Keratinocyte (primary cell): ENCODE data around the gene MRPL28. TPM values are rescaled to one million over a fixed set of nuclear protein-coding genes. Genes with fewer than 3 reads are reported as not detected.

Experiments used
- DNase-seq: peaks from one replicate; pipeline ENCODE4 v3.0.0-alpha.2; 2011; ENCODE audit warnings: low read depth, missing footprints, low spot score
- FAIRE-seq: peaks from 2 replicates; lab custom pipeline; 2011; peaks lifted over from hg19 to GRCh38; lab: Jason Lieb, UNC
- H2AFZ ChIP-seq: 2 replicates; pipeline ENCODE4 v1.6.0; 2012; ENCODE audit warnings: low read length, control low read depth, inconsistent platforms; ENCODE audit not compliant: control insufficient read depth
- H3K27ac ChIP-seq: 2 replicates; pipeline ENCODE4 v1.5.1; 2011; ENCODE audit warnings: low read length; ENCODE audit not compliant: control insufficient read depth, insufficient read depth
- H3K27me3 ChIP-seq: 3 replicates; pipeline ENCODE4 v1.6.0; 2011; ENCODE audit warnings: low read length; ENCODE audit not compliant: control insufficient read depth, insufficient read depth; ENCODE audit errors: extremely low read depth
- H3K36me3 ChIP-seq, 2 experiments: 2 replicates in 1 of 2; 3 replicates in 1 of 2; pipeline ENCODE4 v1.5.1; 2011; ENCODE audit warnings: low read length in 2 of 2, mild to moderate bottlenecking in 1 of 2; ENCODE audit not compliant: control insufficient read depth in 2 of 2, insufficient read depth in 2 of 2; ENCODE audit errors: extremely low read depth in 1 of 2
- H3K4me1 ChIP-seq: 3 replicates; pipeline ENCODE4 v1.5.1; 2011; ENCODE audit warnings: low read length; ENCODE audit not compliant: control insufficient read depth, insufficient read depth; ENCODE audit errors: extremely low read depth
- H3K4me2 ChIP-seq: 3 replicates; pipeline ENCODE4 v1.6.0; 2011; ENCODE audit warnings: low read depth, low read length; ENCODE audit not compliant: control insufficient read depth, insufficient read depth; ENCODE audit errors: extremely low read depth
- H3K4me3 ChIP-seq, 3 experiments: fragments of 200-600 bp in 1 of 3; sonication (generic) in 1 of 3; 2 replicates in 2 of 3; 3 replicates in 1 of 3; pipeline ENCODE4 v1.5.1; 2011 to 2016; ENCODE audit warnings: low read length in 3 of 3, mild to moderate bottlenecking in 3 of 3, control low read depth in 2 of 3, inconsistent platforms in 1 of 3, low read depth in 1 of 3, mixed read lengths in 1 of 3, mixed run types in 1 of 3, moderate library complexity in 1 of 3; ENCODE audit not compliant: control insufficient read depth in 2 of 3, insufficient read depth in 2 of 3; ENCODE audit errors: extremely low read depth in 1 of 3
- H3K79me2 ChIP-seq: 2 replicates; pipeline ENCODE4 v1.6.0; 2012; ENCODE audit warnings: low read length; ENCODE audit not compliant: control insufficient read depth, insufficient read depth
- H3K9ac ChIP-seq: 3 replicates; pipeline ENCODE4 v1.6.0; 2011; ENCODE audit warnings: low read length; ENCODE audit not compliant: control insufficient read depth, insufficient read depth; ENCODE audit errors: extremely low read depth
- H3K9me1 ChIP-seq: 3 replicates; pipeline ENCODE4 v1.6.0; 2011; ENCODE audit warnings: low read length; ENCODE audit not compliant: control insufficient read depth, insufficient read depth; ENCODE audit errors: extremely low read depth
- H3K9me3 ChIP-seq: 2 replicates; pipeline ENCODE4 v1.5.1; 2012; ENCODE audit warnings: low read depth, low read length; ENCODE audit not compliant: control insufficient read depth
- H4K20me1 ChIP-seq: 3 replicates; pipeline ENCODE4 v1.6.0; 2011; ENCODE audit warnings: low read length; ENCODE audit not compliant: control insufficient read depth, insufficient read depth; ENCODE audit errors: extremely low read depth
- EZH2 ChIP-seq: IDR thresholded peaks from one replicate; pipeline ENCODE4 v1.6.1; 2012; ENCODE audit warnings: inconsistent platforms, mild to moderate bottlenecking, low read length, moderate library complexity
- dilution Hi-C: fragments of 300-500 bp; cut with MboI; formaldehyde crosslinking; loops from one replicate; pipeline ENCODE4 v1.7.0; 2020; ENCODE audit warnings: low sequenced_read_pairs; ENCODE audit not compliant: extremely low pct_ligation_motif_present
- polyA plus RNA-seq, 5 experiments: library from polyadenylated mRNA; depleted of rRNA in 3 of 5; stranded (reverse) in 3 of 5; stranded (forward) in 1 of 5; unstranded in 1 of 5; fragments of >200 nt; gene quantifications; 1 replicate in 1 of 5; 2 replicates in 3 of 5; 3 replicates in 1 of 5; pipeline versions ENCODE4 v1.2.1 to v1.2.3, GENCODE V29; 2011 to 2012; ENCODE audit warnings: missing spikeins in 2 of 5, low read depth in 1 of 5, low replicate concordance in 1 of 5
- TF ChIP-seq, protein P1 (sequence below), 3 experiments: IDR thresholded peaks in 1 of 3; conservative IDR thresholded peaks in 1 of 3; optimal IDR thresholded peaks in 1 of 3; 2 replicates in 2 of 3; 3 replicates in 1 of 3; pipeline versions ENCODE3 to v1.5.1; 2011; ENCODE audit warnings: low read length in 3 of 3, mild to moderate bottlenecking in 3 of 3, moderate library complexity in 2 of 3, control low read depth in 1 of 3, inconsistent platforms in 1 of 3; ENCODE audit not compliant: insufficient read depth in 2 of 3; ENCODE audit errors: extremely low read depth in 1 of 3

MRPL28 gene
- polyA plus RNA-seq, 1 donor (not counting 4 experiments of a cell fraction or from before 2014, with no cell fraction given) = 115 TPM

DNA sequence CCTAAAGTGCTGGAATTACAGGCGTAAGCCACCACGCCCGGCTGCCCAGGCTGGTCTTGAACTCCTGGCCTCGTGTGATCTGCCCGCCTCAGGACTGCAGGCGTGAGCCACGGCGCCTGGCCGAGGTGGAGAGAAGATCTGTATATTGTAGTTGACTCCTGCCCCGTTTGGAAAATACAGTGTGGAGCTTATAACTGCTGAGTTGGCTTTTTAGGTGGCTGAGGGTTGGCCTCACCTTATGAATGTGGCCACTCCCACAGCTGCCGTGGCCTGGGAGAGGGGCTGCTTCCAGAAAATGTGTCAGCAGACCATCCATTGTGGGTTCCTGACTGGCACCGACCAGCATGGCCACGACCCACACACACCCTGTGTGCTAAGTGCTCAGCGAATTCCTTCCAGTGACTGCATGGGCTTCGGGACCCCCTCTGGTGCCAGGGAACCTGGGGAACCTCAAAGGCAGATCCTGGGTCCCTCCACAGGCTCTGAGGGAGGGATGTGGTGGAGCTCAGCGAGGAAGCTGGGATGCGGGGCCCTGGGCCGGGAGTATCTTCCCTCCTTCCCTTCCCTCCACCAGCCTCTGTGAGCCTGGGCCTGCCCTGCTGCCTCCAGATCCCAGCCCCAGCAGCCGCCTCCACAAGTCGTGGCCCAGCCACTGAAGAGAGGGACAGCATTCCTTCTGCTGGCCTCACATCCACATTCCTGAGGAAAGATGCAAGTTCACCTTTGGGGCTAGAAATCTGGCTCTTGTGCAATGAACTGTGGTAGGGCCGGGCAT, 44.2 kb upstream of the MRPL28 start:
- H3K9me3 ChIP-seq = no peaks in the 10 kb centered on the region
- no peak overlapping the region for H3K4me2 ChIP-seq
- H2AFZ ChIP-seq = peak overlapping the region; percentile 12
- dilution Hi-C loops = no loop called here
- DNase-seq (no peak), FAIRE-seq (no peak)
- H4K20me1 ChIP-seq = no peaks in the 10 kb centered on the region
- TF ChIP-seq, protein P1, sequence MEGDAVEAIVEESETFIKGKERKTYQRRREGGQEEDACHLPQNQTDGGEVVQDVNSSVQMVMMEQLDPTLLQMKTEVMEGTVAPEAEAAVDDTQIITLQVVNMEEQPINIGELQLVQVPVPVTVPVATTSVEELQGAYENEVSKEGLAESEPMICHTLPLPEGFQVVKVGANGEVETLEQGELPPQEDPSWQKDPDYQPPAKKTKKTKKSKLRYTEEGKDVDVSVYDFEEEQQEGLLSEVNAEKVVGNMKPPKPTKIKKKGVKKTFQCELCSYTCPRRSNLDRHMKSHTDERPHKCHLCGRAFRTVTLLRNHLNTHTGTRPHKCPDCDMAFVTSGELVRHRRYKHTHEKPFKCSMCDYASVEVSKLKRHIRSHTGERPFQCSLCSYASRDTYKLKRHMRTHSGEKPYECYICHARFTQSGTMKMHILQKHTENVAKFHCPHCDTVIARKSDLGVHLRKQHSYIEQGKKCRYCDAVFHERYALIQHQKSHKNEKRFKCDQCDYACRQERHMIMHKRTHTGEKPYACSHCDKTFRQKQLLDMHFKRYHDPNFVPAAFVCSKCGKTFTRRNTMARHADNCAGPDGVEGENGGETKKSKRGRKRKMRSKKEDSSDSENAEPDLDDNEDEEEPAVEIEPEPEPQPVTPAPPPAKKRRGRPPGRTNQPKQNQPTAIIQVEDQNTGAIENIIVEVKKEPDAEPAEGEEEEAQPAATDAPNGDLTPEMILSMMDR (optimal IDR thresholded peaks at IDR 0.05 in 1 of 3, IDR thresholded peaks at IDR 0.05 in 1 of 3, conservative IDR thresholded peaks at IDR 0.05 in 1 of 3; ENCODE audit: extremely low read depth in 1 of 3, insufficient read depth in 2 of 3, low read length in 3 of 3) = no peak
- no peak for TF ChIP-seq EZH2
- peaks cover 5% of the 10 kb centered on the region for H3K4me1 ChIP-seq
- H3K27ac ChIP-seq = no peak overlapping the region
- no peaks in the 10 kb centered on the region for H3K79me2 ChIP-seq
- no peak overlapping the region for H3K4me3 ChIP-seq
- H3K9me1 ChIP-seq = no peaks in the 10 kb centered on the region
- no peak overlapping the region for H3K9ac ChIP-seq
- no peaks in the 10 kb centered on the region for H3K27me3 ChIP-seq
- peaks cover 4 to 7% of the 10 kb centered on the region in 2 experiments for H3K36me3 ChIP-seq

DNA sequence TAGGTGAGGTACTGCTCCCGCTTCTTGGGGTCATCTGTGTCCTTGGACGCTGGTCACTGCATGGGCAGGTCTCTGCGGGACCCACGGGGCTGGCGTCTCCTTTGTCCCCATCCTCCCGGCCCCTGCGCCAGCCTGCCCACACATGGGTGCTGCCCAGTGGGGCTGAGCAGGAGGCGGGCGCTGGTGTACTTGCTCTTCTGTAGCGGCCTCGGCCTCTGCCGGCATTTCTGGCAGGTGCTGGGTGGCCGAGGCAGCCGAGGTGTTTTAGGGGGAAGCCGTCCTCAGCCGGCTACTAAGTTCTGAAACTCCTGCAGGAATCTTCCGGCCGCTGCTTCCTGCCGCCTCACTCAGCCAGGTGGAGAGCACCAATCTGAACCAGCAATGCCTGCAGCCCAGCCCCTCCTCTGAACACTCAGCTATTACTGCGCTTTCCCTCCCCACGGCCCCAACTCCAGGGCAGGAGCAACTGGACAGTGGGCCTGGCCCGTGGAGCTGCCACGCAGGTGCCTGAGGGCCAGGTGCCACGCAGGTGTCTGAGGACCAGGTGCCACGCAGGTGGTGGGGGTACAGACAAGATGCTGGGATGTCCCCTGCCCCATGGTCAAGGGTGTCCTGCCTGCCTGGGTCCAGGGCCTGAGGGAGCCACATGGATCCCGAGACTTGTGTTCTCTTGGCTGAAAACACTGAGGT, 41.4 kb upstream of the MRPL28 start:
- no peak overlapping the region for H3K4me3 ChIP-seq
- H3K36me3 ChIP-seq = peaks cover 4 to 9% of the 10 kb centered on the region in 2 experiments
- H3K27ac ChIP-seq = no peak overlapping the region
- no peak overlapping the region for H2AFZ ChIP-seq
- no peaks in the 10 kb centered on the region for H4K20me1 ChIP-seq
- dilution Hi-C loops = no loop called here
- DNase-seq (no peak), FAIRE-seq (no peak)
- no peak overlapping the region for H3K9ac ChIP-seq
- H3K9me3 ChIP-seq = no peaks in the 10 kb centered on the region
- H3K27me3 ChIP-seq = no peaks in the 10 kb centered on the region
- no peak for TF ChIP-seq EZH2
- TF ChIP-seq, protein P1 (optimal IDR thresholded peaks at IDR 0.05 in 1 of 3, IDR thresholded peaks at IDR 0.05 in 1 of 3, conservative IDR thresholded peaks at IDR 0.05 in 1 of 3; ENCODE audit: extremely low read depth in 1 of 3, insufficient read depth in 2 of 3, low read length in 3 of 3) = no peak
- H3K9me1 ChIP-seq = no peaks in the 10 kb centered on the region
- no peak overlapping the region for H3K4me2 ChIP-seq
- no peaks in the 10 kb centered on the region for H3K79me2 ChIP-seq
- H3K4me1 ChIP-seq = peaks cover 5% of the 10 kb centered on the region
